ENCODE measurements around the gene KIF16B.

Gene KIF16B

DNA sequence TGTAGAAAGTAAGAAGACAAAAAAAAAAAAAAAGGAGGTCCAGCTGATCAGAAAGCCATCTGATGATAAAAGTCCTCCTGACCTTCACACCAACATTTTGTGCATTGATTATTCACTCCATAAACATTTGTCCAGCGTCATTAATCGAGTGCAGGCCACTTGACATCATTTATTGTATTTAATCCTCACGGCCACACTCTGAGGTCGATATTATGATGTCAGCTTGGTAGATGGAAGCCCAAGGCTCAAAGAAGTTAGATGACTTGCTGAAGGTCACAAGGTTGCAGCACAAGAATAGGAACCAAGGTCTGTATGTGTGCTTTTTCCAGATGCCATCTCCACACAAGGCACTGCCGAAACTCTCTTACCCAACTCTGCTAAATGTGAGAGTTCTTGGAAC is 328.4 kb downstream of the KIF16B start:
- H3K27ac ChIP-seq = no peak overlapping the region
- TF ChIP-seq, protein P1, sequence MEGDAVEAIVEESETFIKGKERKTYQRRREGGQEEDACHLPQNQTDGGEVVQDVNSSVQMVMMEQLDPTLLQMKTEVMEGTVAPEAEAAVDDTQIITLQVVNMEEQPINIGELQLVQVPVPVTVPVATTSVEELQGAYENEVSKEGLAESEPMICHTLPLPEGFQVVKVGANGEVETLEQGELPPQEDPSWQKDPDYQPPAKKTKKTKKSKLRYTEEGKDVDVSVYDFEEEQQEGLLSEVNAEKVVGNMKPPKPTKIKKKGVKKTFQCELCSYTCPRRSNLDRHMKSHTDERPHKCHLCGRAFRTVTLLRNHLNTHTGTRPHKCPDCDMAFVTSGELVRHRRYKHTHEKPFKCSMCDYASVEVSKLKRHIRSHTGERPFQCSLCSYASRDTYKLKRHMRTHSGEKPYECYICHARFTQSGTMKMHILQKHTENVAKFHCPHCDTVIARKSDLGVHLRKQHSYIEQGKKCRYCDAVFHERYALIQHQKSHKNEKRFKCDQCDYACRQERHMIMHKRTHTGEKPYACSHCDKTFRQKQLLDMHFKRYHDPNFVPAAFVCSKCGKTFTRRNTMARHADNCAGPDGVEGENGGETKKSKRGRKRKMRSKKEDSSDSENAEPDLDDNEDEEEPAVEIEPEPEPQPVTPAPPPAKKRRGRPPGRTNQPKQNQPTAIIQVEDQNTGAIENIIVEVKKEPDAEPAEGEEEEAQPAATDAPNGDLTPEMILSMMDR (IDR thresholded peaks at IDR 0.05; ENCODE audit: low read depth, low read length) = no peak
- peaks cover 4% of the 10 kb centered on the region for H3K9me3 ChIP-seq (ENCODE audit: severe bottlenecking)
- DNase-seq = no peak
- no peak overlapping the region for H3K4me3 ChIP-seq (ENCODE audit: low read depth, low read length)
- H3K36me3 ChIP-seq = no peaks in the 10 kb centered on the region
- no peaks in the 10 kb centered on the region for H3K27me3 ChIP-seq (ENCODE audit: insufficient read depth, low read depth, severe bottlenecking)

DNA sequence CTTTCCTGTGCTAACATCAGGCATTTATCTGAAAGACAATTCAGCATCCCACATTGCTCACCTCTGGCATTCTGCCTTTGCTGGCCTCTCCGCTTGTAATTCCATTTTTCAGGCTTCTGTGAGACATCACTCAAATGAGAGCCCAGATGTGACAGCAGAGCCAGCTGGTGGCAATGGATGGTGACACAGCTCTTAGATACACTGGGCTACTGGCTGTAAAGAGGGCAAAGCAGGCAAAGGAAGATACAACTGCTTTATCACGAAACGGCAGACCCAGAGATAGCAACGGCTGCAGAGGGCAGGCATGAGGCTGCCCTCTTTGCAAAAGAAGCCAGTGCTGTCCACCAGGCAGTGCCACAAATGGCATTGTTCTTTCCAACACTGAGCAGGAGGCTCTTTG is 329.8 kb downstream of the KIF16B start:
- TF ChIP-seq, protein P1 (IDR thresholded peaks at IDR 0.05; ENCODE audit: low read depth, low read length) = 0 out of 2 replicates have a peak, but pooled peaks have one; percentile 8
- H3K4me3 ChIP-seq (ENCODE audit: low read depth, low read length) = no peak overlapping the region
- peaks cover 9% of the 10 kb centered on the region for H3K9me3 ChIP-seq (ENCODE audit: severe bottlenecking)
- DNase-seq = no peak
- H3K27me3 ChIP-seq (ENCODE audit: insufficient read depth, low read depth, severe bottlenecking) = no peaks in the 10 kb centered on the region
- no peaks in the 10 kb centered on the region for H3K36me3 ChIP-seq
- no peak overlapping the region for H3K27ac ChIP-seq

DNA sequence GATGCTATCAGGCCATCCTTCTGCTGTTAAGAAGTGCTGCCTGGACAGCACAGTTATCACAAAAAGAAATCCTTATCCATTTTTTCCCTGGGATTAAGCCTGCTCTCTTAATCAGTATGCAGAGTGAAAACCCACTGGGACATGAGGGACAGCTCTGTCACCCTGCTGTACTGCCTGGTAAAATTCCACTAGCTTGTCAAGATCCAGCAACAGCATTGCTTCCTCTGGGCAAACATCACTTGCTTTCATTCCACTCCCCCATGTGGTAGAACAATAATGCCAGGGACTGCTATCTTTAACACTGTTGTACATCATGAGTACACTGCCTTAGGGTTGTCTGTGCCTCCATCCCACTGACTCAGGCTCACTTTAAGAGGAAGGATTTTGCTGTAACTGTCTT is 331.3 kb downstream of the KIF16B start:
- Histone ChIP-seq H3K4me3 (ENCODE audit: low read depth, low read length) (no peak overlapping the region), H3K27ac (no peak overlapping the region), H3K27me3 (ENCODE audit: insufficient read depth, low read depth, severe bottlenecking) (no peaks in the 10 kb centered on the region), H3K36me3 (no peaks in the 10 kb centered on the region), H3K9me3 (ENCODE audit: severe bottlenecking) (peaks cover 18% of the 10 kb centered on the region)
- peak; percentile 26 for DNase-seq
- TF ChIP-seq, protein P1 (IDR thresholded peaks at IDR 0.05; ENCODE audit: low read depth, low read length) = peak; percentile 39

DNA sequence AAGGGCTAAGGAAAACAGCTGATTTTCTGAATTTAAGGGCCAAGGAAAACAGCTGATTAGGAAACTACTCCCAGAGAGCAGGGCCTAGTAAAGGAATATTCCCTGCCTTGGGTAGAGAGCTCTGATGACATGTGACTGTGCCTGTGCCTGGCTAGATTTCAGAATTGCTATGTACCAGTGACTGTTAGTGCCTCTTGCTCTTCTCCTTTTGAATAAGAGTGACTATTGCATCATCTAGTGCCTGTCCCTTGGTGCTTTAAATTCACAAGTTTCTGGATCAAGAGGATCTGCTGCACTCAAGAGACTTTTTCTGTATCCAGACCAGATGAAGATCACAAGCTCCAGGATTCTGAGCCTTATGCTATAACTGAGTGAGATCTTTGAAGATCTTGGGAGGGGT is 332.9 kb downstream of the KIF16B start:
- TF ChIP-seq, protein P1 (IDR thresholded peaks at IDR 0.05; ENCODE audit: low read depth, low read length) = no peak
- peaks cover 18% of the 10 kb centered on the region for H3K9me3 ChIP-seq (ENCODE audit: severe bottlenecking)

DNA sequence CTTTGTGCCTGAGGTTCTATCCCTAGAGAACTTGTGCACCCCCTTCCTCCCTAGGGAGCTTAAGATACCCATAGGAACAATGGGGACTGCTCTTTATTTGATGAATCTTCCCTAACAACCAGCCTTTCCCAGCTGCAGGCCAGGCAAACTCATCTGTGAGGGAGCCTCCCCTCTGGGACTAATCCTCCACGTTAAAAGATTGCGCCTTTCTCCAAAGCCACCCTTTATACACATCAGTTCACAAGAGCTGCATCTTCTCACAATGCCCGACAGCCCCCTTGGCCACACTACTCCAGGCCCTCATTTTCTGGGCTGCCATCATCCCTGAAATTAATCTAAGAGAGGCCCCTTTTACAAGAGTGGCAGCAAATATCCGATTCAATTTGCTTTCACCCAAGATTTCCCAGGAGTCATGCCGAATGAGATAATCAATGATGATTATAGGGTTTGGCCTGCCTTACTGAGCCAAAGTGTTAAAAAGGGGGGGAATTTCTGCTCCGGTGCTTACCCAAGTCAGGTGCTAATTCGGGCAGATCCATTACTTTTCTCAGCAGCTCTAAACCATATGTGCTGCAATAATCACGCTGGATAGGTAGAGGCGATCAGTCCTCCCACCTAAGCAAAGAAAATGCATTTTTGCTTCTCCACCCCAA is 336.5 kb downstream of the KIF16B start:
- Histone ChIP-seq H3K36me3 (no peaks in the 10 kb centered on the region), H3K4me3 (ENCODE audit: low read depth, low read length) (peak overlapping the region; percentile 27), H3K9me3 (ENCODE audit: severe bottlenecking) (peaks cover 18% of the 10 kb centered on the region), H3K27ac (peak overlapping the region; percentile 81), H3K27me3 (ENCODE audit: insufficient read depth, low read depth, severe bottlenecking) (no peaks in the 10 kb centered on the region)
- TF ChIP-seq, protein P1 (IDR thresholded peaks at IDR 0.05; ENCODE audit: low read depth, low read length) = no peak
- DNase-seq = peak; percentile 67

More for the DNA sequence above, 332.9 kb downstream of the KIF16B start:
- no peak overlapping the region for H3K4me3 ChIP-seq (ENCODE audit: low read depth, low read length)
- H3K27ac ChIP-seq = no peak overlapping the region
- no peaks in the 10 kb centered on the region for H3K27me3 ChIP-seq (ENCODE audit: insufficient read depth, low read depth, severe bottlenecking)
- H3K36me3 ChIP-seq = no peaks in the 10 kb centered on the region
- DNase-seq = no peak

DNA sequence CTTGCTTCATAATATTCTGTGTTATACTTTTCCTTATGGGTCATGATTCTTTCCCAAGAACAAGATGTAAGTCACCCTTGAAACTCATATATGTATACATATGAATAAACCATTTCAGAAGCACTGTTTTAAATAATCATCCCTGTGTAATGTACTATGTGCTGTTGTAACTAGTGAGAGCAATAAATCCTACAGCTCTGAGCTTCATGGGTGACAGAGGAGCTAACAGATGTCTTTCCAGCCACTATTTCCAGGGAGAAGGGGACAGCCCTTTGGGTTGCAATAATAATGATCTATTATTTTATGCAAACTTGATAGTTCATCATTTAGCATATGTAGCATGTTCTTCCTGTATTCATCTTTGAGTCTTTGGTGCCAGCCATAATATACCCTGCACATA is 342.8 kb downstream of the KIF16B start:
- no peak for DNase-seq
- TF ChIP-seq, protein P1 (IDR thresholded peaks at IDR 0.05; ENCODE audit: low read depth, low read length) = no peak

More for the DNA sequence above, 342.8 kb downstream of the KIF16B start:
- Histone ChIP-seq H3K4me3 (ENCODE audit: low read depth, low read length) (no peak overlapping the region), H3K9me3 (ENCODE audit: severe bottlenecking) (peaks cover 4% of the 10 kb centered on the region), H3K36me3 (no peaks in the 10 kb centered on the region), H3K27ac (no peak overlapping the region), H3K27me3 (ENCODE audit: insufficient read depth, low read depth, severe bottlenecking) (no peaks in the 10 kb centered on the region)

All from WERI-Rb-1 (cell line).